GM10248 (cell line): ENCODE measurements around the gene DDX39A.
A peak's percentile ranks its signal among the peaks of the same experiment; 100 is the strongest.

Source experiments
- CTCF ChIA-PET: fragments of 300-600 bp; sonication (Branson Sonifier 250); formaldehyde crosslinking; extraction: SDS; loops from one replicate; lab custom pipeline; 2021; ENCODE audit warnings: antibody characterized with exemption; lab: Yijun Ruan, JAX
- POLR2A ChIA-PET: fragments of 350-650 bp; sonication (Branson Sonifier 250); formaldehyde crosslinking; extraction: SDS; loops from one replicate; lab custom pipeline; 2020; ENCODE audit warnings: antibody characterized with exemption; lab: Yijun Ruan, JAX
- DNase-seq: peaks from one replicate; pipeline ENCODE4 v3.0.0; 2012; ENCODE audit errors: extremely low spot score
- CTCF ChIP-seq: IDR thresholded peaks from 2 replicates; pipeline ENCODE4 v1.5.1; 2012; ENCODE audit warnings: mild to moderate bottlenecking, low read depth; ENCODE audit errors: extremely low read depth, missing control alignments, control extremely low read depth

The DDX39A gene

GRCh38 chr19:14413693-14414181 is 5.4 kb downstream of the DDX39A start:
- peak; percentile 4 for DNase-seq
- CTCF ChIA-PET = interaction anchor here (0.7 to 1.5 kb wide), 2 partner anchors 18 to 58 kb away, joined by 3 to 7 read pairs; no protein-coding TSS in a partner anchor
- POLR2A ChIA-PET = interaction anchor here (0.7 to 2.6 kb wide), 4 partner anchors 10 to 277 kb away, joined by 3 to 7 read pairs (median 5); partner anchors contain the start of gene ASF1B
- no peak for TF ChIP-seq CTCF

GRCh38 chr19:14412996-14413692 is 6.0 kb downstream of the DDX39A start:
- CTCF ChIA-PET = interaction anchor here (0.7 to 1.5 kb wide), 2 partner anchors 19 to 57 kb away, joined by 3 to 7 read pairs; no protein-coding TSS in a partner anchor
- no peak for TF ChIP-seq CTCF
- DNase-seq = no peak
- POLR2A ChIA-PET = interaction anchor here (0.5 to 2.6 kb wide), 5 partner anchors 9 to 277 kb away, joined by 3 to 7 read pairs (median 4); partner anchors contain the start of gene ASF1B

GRCh38 chr19:14412324-14412995 is 6.7 kb downstream of the DDX39A start:
- DNase-seq = peak; percentile 9
- CTCF ChIA-PET = interaction anchor here (1.5 kb wide), 1 partner anchor 19 kb away, joined by 7 read pairs; no protein-coding TSS in a partner anchor
- TF ChIP-seq CTCF = no peak
- POLR2A ChIA-PET = interaction anchor here (1.0 to 2.6 kb wide), 2 partner anchors 8 to 32 kb away, joined by 4 to 6 read pairs; no protein-coding TSS in a partner anchor

- POLR2A ChIA-PET = interaction anchor here (0.7 kb wide), 1 partner anchor 276 kb away, joined by 3 read pairs; the partner anchor contains the start of gene ASF1B
Measured at GRCh38 chr19:14411938-14412245, 7.2 kb downstream of the DDX39A start.

GRCh38 chr19:14411161-14411937 is 7.8 kb downstream of the DDX39A start:
- CTCF ChIA-PET = no interaction called here
- TF ChIP-seq CTCF = no peak
- POLR2A ChIA-PET = interaction anchor here (0.7 kb wide), 1 partner anchor 275 kb away, joined by 3 read pairs; the partner anchor contains the start of gene ASF1B
- peak; percentile 8 for DNase-seq

More at GRCh38 chr19:14411938-14412245, 7.2 kb downstream of the DDX39A start:
- TF ChIP-seq CTCF = no peak
- CTCF ChIA-PET = no interaction called here
- DNase-seq = peak; percentile 10
